Fibroblast of the aortic adventitia (primary cell): ENCODE results near the gene TAS2R14. TPM values are rescaled to one million over a fixed set of nuclear protein-coding genes. Genes with fewer than 3 reads are reported as not detected.

Source experiments
- DNase-seq: peaks from one replicate; pipeline ENCODE4 v3.0.0-alpha.2; 2010; ENCODE audit warnings: low read depth
- H3K4me3 ChIP-seq: 2 replicates; pipeline ENCODE4 v1.5.1; 2011; ENCODE audit warnings: low read depth, mild to moderate bottlenecking, control low read depth, low read length, moderate library complexity
- CTCF ChIP-seq: IDR thresholded peaks from 2 replicates; pipeline ENCODE4 v1.5.1; 2011; ENCODE audit warnings: mild to moderate bottlenecking, low read length, control low read depth, inconsistent platforms; ENCODE audit not compliant: insufficient read depth
- total RNA-seq: library from RNA; depleted of rRNA; stranded (reverse); fragments of >200 nt; gene quantifications from 2 replicates; pipeline ENCODE4 v1.2.3, GENCODE V29; 2012; ENCODE audit warnings: low replicate concordance

Gene TAS2R14
- total RNA-seq, 1 donor = 5.2 TPM

GRCh38 chr12:10926269-10926668, 12.8 kb downstream of the TAS2R14 start:
- TF ChIP-seq CTCF = no peak
- DNase-seq = peak; percentile 1
- no peak overlapping the region for H3K4me3 ChIP-seq

GRCh38 chr12:10919809-10920208, 19.3 kb downstream of the TAS2R14 start:
- DNase-seq = no peak
- H3K4me3 ChIP-seq = no peak overlapping the region
- TF ChIP-seq CTCF = no peak

GRCh38 chr12:10910380-10910779, 28.7 kb downstream of the TAS2R14 start:
- no peak for DNase-seq
- no peak for TF ChIP-seq CTCF
- H3K4me3 ChIP-seq = no peak overlapping the region

- no peak for DNase-seq
- H3K4me3 ChIP-seq = no peak within 1 kb of the TSS
- TF ChIP-seq CTCF = no peak
These were observed 29.6 kb downstream of the TAS2R14 start, which contains the start of gene TAS2R13 for GRCh38 chr12:10909462-10909861. TSS of gene TAS2R13 (minus strand) at chr12:10909562. CDS start at chr12:10909298, 264 bp downstream.

GRCh38 chr12:10904686-10905085, 34.4 kb downstream of the TAS2R14 start:
- DNase-seq = no peak
- no peak for TF ChIP-seq CTCF

GRCh38 chr12:10901427-10901826, 37.6 kb downstream of the TAS2R14 start:
- no peak for DNase-seq
- no peak overlapping the region for H3K4me3 ChIP-seq
- no peak for TF ChIP-seq CTCF

More at GRCh38 chr12:10904686-10905085, 34.4 kb downstream of the TAS2R14 start:
- H3K4me3 ChIP-seq = no peak overlapping the region

- no peak for DNase-seq
- no peak for TF ChIP-seq CTCF
- H3K4me3 ChIP-seq = no peak overlapping the region
These were observed 38.1 kb downstream of the TAS2R14 start for GRCh38 chr12:10900972-10901371.
